ENCODE data around the gene OR4K2.

Gene OR4K2

DNA sequence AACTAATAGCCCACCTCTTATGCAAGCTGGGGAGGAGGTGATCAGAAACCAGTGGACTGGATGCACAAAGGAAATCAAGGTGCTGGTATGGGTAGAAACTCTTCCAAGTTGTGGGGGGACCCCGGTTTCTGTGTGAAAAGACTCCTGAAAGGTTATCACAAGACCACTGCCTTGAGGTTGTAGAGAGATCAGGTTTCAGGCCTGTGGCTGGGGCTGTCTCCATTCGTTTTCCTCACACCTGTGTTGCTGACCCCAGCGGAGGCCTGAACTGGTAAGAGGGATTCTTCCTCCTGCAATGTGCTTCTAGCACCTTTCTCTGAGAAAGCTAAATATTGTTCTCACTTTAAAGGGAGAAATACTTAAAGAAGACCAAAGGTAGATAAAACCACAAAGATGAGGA, 36.2 kb downstream of the OR4K2 start:
- Histone ChIP-seq H3K4me1 (no peaks in the 10 kb centered on the region), H3K9me3 (peaks cover 6% of the 10 kb centered on the region; the same call in 1 of the 2 replicates), H3K4me3 (no peak overlapping the region), H3K36me3 (replicated peaks) (no peaks in the 10 kb centered on the region), H3K27me3 (ENCODE audit: low read depth) (no peaks in the 10 kb centered on the region)
- in situ Hi-C loops (cut with MboI; ENCODE audit: low sequenced_read_pairs) = no loop called here
- no peak for DNase-seq (ENCODE audit: low spot score in 2 of 2)

- no peaks in the 10 kb centered on the region for H3K36me3 ChIP-seq (replicated peaks)
- no peak for DNase-seq (ENCODE audit: low spot score in 2 of 2)
- no peaks in the 10 kb centered on the region for H3K27me3 ChIP-seq (ENCODE audit: low read depth)
- no peak overlapping the region for H3K4me3 ChIP-seq
- H3K4me1 ChIP-seq = no peaks in the 10 kb centered on the region
- H3K9me3 ChIP-seq = peaks cover 12% of the 10 kb centered on the region
- in situ Hi-C loops (cut with MboI; ENCODE audit: low sequenced_read_pairs) = no loop called here
Measured at GRCh38 chr14:19917243-19917642, 42.3 kb downstream of the OR4K2 start.

GRCh38 chr14:19917955-19918518, 43.1 kb downstream of the OR4K2 start:
- H3K36me3 ChIP-seq (replicated peaks) = no peaks in the 10 kb centered on the region
- no peaks in the 10 kb centered on the region for H3K4me1 ChIP-seq
- H3K9me3 ChIP-seq = peaks cover 9% of the 10 kb centered on the region
- no peaks in the 10 kb centered on the region for H3K27me3 ChIP-seq (ENCODE audit: low read depth)
- no peak overlapping the region for H3K4me3 ChIP-seq
- in situ Hi-C loops (cut with MboI; ENCODE audit: low sequenced_read_pairs) = no loop called here
- no peak for DNase-seq (ENCODE audit: low spot score in 2 of 2)

DNA sequence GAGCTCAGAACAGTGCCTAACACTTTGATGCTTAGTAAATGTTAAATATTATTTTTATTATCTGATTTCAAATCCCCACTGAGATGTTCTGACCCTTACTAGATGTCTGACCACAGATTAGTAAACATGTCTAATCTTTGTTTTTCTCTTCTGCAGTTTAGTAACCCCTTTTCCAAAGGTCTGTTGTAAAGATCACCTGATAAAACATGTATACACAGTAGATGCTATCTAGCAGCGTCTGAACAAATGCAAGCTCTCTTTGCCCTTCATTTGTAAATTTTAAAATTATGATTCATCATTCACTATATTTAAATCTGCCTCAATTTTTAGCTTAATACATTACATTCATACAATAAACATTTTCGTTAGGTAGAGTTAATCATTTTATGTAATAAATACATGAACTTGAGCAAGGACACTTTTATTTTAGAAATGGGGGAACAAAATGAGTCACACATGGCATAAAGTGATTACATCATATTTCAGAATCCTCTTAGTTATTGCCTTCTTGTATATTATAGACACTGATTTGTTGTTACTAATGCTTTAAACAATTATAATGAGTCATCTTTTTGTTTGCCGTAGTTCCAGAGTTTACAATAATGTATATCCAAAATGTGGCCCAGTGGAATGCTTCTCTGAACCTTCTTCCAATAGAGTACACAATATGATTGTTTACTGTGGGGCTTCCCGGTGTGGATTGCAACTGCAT, 43.8 kb downstream of the OR4K2 start:
- H3K27me3 ChIP-seq (ENCODE audit: low read depth) = no peaks in the 10 kb centered on the region

GRCh38 chr14:19920021-19920657, 45.2 kb downstream of the OR4K2 start, which contains the start of gene OR4K5:
Gene OR4K5 (plus strand): TSS chr14:19920607. CDS start chr14:19920607, 0 bp downstream.
- Histone ChIP-seq H3K27me3 (ENCODE audit: low read depth) (no peaks in the 10 kb centered on the region), H3K9me3 (peaks cover 13% of the 10 kb centered on the region), H3K36me3 (replicated peaks) (no peaks in the 10 kb centered on the region), H3K4me1 (no peaks in the 10 kb centered on the region), H3K4me3 (no peak within 1 kb of the TSS)
- in situ Hi-C loops (cut with MboI; ENCODE audit: low sequenced_read_pairs) = no loop called here
- DNase-seq (ENCODE audit: low spot score in 2 of 2) = no peak

More for the DNA sequence above, 43.8 kb downstream of the OR4K2 start:
- no peaks in the 10 kb centered on the region for H3K36me3 ChIP-seq (replicated peaks)
- H3K4me1 ChIP-seq = no peaks in the 10 kb centered on the region
- in situ Hi-C loops (cut with MboI; ENCODE audit: low sequenced_read_pairs) = no loop called here
- no peak for DNase-seq (ENCODE audit: low spot score in 2 of 2)
- peaks cover 9% of the 10 kb centered on the region for H3K9me3 ChIP-seq
- H3K4me3 ChIP-seq = no peak overlapping the region

DNA sequence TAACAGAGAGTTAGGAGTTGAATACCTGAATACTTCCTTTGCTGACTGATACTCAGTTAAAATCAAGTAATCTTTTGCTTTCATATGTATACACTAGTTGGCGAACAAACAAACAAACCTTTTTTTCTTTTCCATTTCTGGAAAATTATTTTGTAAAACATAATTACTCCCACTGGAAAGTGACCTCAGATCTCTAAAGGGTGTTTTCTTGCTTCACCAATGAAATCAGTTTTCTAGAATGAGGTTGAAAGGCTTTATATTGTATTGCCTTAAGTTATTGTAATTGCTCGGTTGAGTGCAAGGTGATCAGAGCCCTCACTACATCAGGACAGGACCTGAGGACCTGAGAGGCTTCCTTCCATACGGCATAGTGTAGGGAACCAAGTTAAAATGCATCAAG, 55.7 kb downstream of the OR4K2 start, which contains the start of gene OR4K1:
Gene OR4K1, plus strand, starts transcription at position 301 of the 400 bp plus-strand sequence. CDS start 4,750 bp downstream, outside the sequence.
- DNase-seq (ENCODE audit: low spot score in 2 of 2) = no peak
- peaks cover 17% of the 10 kb centered on the region for H3K9me3 ChIP-seq
- no peaks in the 10 kb centered on the region for H3K4me1 ChIP-seq
- in situ Hi-C loops (cut with MboI; ENCODE audit: low sequenced_read_pairs) = no loop called here
- no peak within 1 kb of the TSS for H3K4me3 ChIP-seq
- no peaks in the 10 kb centered on the region for H3K36me3 ChIP-seq (replicated peaks)
- no peaks in the 10 kb centered on the region for H3K27me3 ChIP-seq (ENCODE audit: low read depth)
